ENCODE results near the gene STOX1. TPM values are rescaled to one million over a fixed set of nuclear protein-coding genes. Genes with fewer than 3 reads are reported as not detected.

STOX1 gene
- total and polyA plus RNA-seq, 2 of the 13 experiments (the other 11 are each of a cell fraction or from before 2014, with no cell fraction given) = 2.5 to 6.0 TPM

- no peak for TF ChIP-seq ZNF407 (CRISPR knock-in tag; IDR thresholded peaks at IDR 0.05; ENCODE audit: not compliant biosample characterization)
- TF ChIP-seq ZNF276 (CRISPR knock-in tag; IDR thresholded peaks at IDR 0.05; ENCODE audit: low read depth) = no peak
- 0 out of 2 replicates have a peak, but pooled peaks have one; percentile 49 for TF ChIP-seq POGZ (CRISPR knock-in tag; IDR thresholded peaks at IDR 0.05)
- 0 out of 2 replicates have a peak, but pooled peaks have one; percentile 66 for TF ChIP-seq ZBTB10 (CRISPR knock-in tag; IDR thresholded peaks at IDR 0.05; ENCODE audit: borderline replicate concordance)
- TF ChIP-seq STAG1 (CRISPR knock-in tag; IDR thresholded peaks at IDR 0.05) = peak; percentile 22
- TF ChIP-seq CBX5 (CRISPR knock-in tag; IDR thresholded peaks at IDR 0.05; ENCODE audit: borderline replicate concordance) = peak; percentile 78; the same call in 1 of the 2 replicates
- no peak for TF ChIP-seq ZNF709 (CRISPR knock-in tag; IDR thresholded peaks at IDR 0.05)
- no peak for TF ChIP-seq ZSCAN12 (CRISPR knock-in tag; IDR thresholded peaks at IDR 0.05)
- no peak for TF ChIP-seq ZNF639 (CRISPR knock-in tag; conservative IDR thresholded peaks at IDR 0.05)
- TF ChIP-seq KDM1A (CRISPR knock-in tag; IDR thresholded peaks at IDR 0.05) = 0 out of 2 replicates have a peak, but pooled peaks have one; percentile 20
- peak; percentile 23; the same call in 1 of the 2 replicates for TF ChIP-seq ARID2 (CRISPR knock-in tag; IDR thresholded peaks at IDR 0.05; ENCODE audit: borderline replicate concordance)
These were observed 49.2 kb downstream of the STOX1 start (continued) for GRCh38 chr10:68876246-68877138.
